Retinal pigment epithelial cell (primary cell): ENCODE measurements around the gene NNT.

Experiments
- DNase-seq: peaks from one replicate; pipeline ENCODE4 v3.0.0-alpha.2; 2010; ENCODE audit warnings: low read depth
- H3K4me3 ChIP-seq: 2 replicates; pipeline ENCODE4 v1.5.1; 2011; ENCODE audit warnings: mild to moderate bottlenecking, low read length, control low read depth, moderate library complexity
- CTCF ChIP-seq: conservative IDR thresholded peaks from 2 replicates; pipeline ENCODE4 v1.5.1; 2011; ENCODE audit warnings: low read depth, low read length, control low read depth, inconsistent platforms

The NNT gene

DNA sequence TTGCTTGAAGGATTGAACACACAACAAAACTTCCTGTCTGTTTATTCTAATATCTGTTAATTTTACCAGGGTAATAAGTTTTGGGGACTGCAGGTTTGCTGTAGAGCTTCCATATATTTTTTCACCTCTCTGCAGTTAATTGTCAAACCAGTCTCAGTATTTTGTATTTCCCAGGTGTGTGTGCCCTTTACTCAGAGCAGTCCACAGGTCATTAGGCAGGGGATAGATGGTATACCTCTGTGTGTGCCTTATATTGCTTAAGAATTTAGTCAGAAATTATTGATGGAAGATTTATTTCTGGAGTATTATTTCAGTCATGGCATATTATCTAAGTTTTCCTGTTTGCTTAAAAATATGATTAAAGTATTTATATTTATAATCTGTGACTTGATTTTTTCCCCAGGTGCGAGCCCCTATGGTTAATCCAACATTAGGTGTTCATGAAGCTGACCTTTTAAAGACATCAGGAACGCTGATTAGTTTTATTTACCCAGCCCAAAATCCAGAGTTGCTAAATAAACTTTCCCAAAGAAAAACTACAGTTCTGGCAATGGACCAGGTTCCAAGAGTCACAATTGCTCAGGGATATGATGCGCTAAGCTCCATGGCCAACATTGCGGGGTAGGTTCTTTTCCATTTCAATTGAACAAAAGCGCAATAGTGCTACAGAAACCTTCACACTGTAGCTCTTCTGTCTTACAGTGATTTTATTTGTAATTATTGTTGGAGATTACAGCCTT lies 12.6 kb downstream of the NNT start:
- TF ChIP-seq CTCF, result no peak
- no peak for DNase-seq
- H3K4me3 ChIP-seq, result no peak overlapping the region

DNA sequence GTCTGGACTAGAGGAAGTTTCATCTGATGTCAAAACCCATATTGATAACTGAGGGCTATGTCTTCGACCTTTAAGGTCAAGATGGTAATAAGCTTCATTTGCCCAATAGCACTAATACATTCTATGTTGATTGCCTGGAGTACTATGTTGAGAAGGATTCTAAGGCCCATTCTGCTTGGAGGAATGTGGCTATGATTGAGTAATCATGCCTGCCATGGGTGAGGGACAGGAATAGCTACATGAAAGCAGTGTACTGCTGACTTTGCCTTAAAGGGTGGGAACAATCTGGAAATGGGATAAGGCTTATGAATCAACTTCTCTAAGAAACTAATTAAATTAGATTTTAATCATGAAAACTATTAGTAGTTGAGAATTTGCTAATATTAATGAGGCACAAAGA lies 13.6 kb downstream of the NNT start:
- no peak for DNase-seq
- TF ChIP-seq CTCF, result no peak
- no peak overlapping the region for H3K4me3 ChIP-seq

DNA sequence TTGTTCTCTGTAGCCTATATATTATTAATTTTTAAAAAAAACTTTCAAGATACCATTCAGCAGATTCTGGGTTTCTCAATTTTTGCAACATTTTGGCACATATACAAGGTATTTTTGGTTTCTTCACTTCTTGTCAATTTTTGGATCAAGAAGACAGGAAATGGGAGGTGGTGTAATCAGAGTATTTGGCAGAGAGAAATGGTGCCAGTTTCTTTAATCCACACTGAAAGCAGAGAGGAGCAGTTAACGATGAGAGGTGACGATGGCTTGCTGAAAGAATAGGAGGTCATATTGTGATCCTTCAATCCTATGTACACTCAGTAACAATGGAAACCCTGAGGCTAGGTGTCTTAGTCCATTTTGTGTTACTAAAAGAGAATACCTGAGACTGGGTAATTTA lies 16.4 kb downstream of the NNT start:
- TF ChIP-seq CTCF, result no peak
- no peak overlapping the region for H3K4me3 ChIP-seq
- DNase-seq, result no peak

DNA sequence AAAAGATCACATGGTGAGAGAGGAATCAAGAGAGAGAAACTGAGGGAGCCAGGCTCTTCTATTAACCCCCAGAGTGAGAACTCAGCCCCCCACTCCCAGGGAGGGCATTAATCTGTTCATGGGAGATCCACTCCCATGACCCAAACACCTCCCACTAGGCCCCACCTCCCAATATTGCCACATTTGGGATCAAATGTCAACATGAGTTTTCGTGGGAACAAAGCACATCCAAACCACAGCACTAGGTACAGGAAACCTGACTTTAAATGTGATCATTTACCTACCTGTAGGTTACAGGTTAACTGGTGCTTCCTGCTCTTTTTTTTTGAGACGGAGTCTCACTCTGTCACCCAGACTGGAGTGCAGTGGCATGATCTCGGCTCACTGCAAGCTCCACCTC lies 16.9 kb downstream of the NNT start:
- no peak for TF ChIP-seq CTCF
- DNase-seq, result no peak
- H3K4me3 ChIP-seq, result no peak overlapping the region

DNA sequence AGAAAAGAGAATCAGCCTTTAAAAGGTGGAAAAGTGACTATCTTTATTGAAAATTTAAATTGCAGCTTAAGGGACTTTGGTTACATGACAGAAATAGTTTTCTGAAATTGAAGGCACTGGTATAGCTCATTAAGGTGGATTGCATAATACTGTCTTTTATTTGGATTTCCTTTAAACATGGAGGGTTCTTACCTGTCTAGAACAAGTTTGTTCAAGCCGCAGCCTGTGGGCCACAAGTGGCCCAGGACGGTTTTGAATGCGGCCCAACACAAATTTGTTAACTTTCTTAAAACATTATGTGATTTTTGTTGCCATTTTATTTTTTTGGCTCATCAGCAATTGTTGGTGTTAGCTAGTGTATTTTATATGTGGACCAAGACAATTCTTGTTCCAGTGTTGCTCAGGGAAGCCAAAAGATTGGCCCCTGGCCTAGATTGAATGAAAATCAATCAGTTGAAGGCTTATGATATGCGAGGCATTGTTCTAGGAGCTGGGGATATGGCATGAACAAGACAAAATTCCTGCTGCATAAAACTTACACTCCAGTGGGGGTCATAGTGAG lies 18.0 kb downstream of the NNT start:
- DNase-seq, result no peak
- TF ChIP-seq CTCF, result no peak
- H3K4me3 ChIP-seq, result no peak overlapping the region

DNA sequence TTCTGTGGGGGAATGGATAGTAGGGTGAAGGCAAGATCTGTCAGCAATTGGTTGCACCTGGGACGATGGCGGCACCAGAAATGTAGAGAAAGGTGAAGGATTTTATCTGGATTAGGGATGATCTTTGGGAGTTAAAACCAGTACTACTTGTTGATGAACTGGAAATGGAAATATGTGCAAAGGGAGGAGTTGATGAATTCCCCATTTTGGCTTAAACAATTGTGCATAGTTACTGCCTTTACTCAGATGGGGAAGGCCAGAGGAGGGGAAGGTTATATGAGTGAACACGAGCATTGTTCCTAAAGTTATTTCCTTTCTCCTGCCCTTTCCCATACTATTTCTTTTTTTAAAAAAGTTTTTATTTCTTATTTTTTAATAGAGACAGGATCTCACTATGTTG lies 19.1 kb downstream of the NNT start:
- no peak overlapping the region for H3K4me3 ChIP-seq
- no peak for TF ChIP-seq CTCF
- no peak for DNase-seq

DNA sequence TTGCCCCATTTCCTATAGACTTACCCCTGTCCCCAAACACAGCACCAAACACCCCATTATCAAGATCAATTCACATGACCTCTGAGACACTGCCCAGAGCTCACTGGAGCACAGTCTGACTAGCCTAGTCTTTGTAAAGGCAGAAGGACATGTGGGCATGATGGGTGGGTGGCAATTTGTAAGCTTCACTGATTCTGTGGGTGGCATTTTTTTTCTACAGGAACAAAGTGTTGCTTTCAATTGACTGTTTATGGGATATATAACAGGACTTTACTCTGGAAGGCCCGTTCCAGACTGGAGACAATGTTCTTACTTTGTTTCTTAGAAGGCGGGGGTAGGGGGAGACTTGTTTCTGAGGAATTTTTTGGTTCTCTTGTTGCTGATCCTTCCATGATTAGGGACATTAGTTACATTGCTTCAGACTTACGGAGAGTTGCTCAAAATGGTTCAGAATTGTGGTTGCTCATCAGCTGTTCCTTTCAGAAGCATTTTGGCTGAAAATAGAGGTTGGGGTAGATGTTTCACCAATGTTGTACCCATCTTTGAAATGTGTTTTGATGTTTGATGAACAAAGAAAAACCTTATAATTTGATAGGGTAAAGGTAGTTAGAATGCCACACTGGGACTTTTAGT lies 20.2 kb downstream of the NNT start:
- no peak overlapping the region for H3K4me3 ChIP-seq
- TF ChIP-seq CTCF, result no peak
- DNase-seq, result no peak
